Breast epithelium (tissue), 3 donors: ENCODE measurements around the gene OGA.
"Not testable (repeated sequence)": the region's sequence is repeated elsewhere in the genome, so short reads cannot be mapped to it uniquely, and the experiment has no call there.

Source experiments
- CTCF ChIP-seq, 3 donors: fragments of 450-650 bp; IDR thresholded peaks; one replicate each; pipeline ENCODE4 v1.5.1; 2016 to 2017; ENCODE audit warnings: antibody characterized with exemption in 3 of 3, mild to moderate bottlenecking in 3 of 3, moderate library complexity in 3 of 3
- POLR2A ChIP-seq: fragments of 450-650 bp; IDR thresholded peaks from one replicate; pipeline ENCODE4 v1.6.1; 2016; ENCODE audit warnings: antibody characterized with exemption, mild to moderate bottlenecking, moderate library complexity

GRCh38 chr10:101789231-101789630 is 29.0 kb downstream of the OGA start:
- TF ChIP-seq CTCF (IDR thresholded peaks at IDR 0.05); POLR2A: not testable (repeated sequence)
